DMS 273 (cell line): ENCODE measurements around the gene PGAP3.
A peak's percentile ranks its signal among the peaks of the same experiment; 100 is the strongest.

Experiments
- DNase-seq: peaks from one replicate; lab custom pipeline; 2025; ENCODE audit not compliant: unreplicated experiment; lab: John Stamatoyannopoulos, UW

The PGAP3 gene

DNA sequence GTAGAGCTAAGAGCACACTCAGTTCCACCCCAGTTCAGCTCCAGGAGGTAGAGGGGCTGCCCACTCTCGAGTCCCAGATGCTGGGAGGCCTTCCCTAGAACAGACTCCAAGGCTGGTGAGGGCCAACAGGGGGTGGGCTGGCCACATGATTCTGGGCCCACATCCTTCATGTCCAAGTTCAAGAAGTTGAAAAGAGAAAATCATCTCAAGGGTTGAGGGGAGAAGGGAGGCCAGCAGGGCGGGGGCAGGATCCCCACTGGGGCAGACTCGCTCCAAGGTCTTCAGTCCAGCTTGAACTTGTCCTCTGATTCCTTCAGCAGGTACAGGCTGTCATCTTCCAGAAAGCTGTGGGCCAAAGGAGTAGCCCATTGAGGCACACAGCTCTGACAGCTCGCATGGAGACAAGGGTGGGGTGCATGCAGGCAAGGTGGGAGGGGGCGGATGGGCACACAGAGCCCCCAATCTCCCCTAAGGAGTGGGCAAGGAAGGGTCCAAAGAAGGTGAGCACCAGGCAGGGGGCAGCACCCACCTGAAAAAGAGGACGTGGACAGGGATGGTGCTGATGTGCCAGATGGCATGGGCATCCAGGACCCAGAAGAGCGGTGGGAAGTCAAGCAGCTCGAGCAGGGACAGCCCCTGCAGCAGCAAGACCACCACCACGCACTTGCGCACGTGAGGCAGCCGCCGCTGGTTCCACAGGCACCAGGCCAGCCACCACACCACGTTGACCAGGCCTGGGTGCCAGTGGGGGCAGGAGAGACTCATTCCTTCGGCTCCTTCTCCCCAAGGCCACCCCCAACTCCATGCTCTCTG lies 15.1 kb downstream of the PGAP3 start:
- no peak for DNase-seq

DNA sequence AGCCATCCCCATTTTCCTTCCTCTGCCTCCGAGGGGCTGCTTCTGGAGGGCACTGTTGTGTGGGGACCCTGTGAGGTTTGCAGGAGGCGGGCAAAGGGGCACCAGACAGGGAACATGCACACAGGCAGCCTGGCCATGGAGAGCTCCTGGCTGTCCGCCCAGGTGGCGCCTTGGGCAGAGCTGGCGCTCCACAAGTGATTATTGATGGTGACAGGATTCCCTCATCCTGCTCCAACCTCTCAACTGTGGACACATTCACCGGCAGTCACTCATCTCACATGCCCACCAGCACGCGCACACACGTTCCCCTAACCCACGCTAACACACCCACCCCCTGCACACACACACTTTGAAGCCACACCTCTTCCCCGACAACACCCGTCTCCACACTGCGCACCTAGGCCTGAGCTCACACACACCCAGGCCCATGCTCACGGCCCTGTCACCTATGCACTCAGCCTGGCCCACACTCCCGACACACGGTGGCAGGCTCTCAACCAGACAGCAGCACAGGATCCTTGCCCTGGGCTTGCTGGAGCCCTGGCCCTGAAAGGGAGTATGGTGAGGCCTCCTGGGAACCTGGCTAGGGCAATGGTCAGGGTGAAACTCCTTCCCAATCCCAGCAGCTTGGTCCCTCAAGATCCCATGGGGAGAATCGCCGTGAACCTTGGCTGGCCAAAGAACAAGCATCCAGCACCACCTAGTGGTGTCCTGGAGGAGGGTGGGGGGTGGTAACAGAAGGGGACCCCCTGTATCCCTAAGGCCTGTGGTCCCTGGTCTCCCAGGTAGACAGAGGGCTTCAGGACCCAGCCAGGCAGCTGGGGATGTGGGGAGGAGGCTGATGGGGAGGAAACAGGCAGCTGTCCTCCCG lies 16.0 kb downstream of the PGAP3 start:
- DNase-seq, result peak; percentile 71

DNA sequence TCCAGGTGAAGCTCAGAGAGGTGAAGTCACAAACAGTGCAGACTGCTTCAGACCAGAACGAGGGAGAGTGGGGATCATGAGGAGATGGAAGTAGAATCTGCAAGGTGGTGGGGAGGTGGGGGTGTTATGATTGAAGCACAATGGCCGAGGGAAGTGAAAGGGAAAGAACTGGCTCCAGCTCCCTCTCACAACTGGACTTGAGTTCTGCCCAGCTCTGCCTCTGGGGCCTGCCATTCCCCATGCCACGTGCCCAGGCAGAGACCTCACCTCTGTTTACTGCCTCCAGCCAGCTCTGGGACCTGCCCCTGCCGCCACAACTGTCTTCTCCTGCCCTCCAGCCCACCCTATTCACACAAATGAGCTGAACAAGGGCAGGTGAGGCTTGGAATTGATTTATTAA lies 17.1 kb downstream of the PGAP3 start:
- DNase-seq, result no peak

DNA sequence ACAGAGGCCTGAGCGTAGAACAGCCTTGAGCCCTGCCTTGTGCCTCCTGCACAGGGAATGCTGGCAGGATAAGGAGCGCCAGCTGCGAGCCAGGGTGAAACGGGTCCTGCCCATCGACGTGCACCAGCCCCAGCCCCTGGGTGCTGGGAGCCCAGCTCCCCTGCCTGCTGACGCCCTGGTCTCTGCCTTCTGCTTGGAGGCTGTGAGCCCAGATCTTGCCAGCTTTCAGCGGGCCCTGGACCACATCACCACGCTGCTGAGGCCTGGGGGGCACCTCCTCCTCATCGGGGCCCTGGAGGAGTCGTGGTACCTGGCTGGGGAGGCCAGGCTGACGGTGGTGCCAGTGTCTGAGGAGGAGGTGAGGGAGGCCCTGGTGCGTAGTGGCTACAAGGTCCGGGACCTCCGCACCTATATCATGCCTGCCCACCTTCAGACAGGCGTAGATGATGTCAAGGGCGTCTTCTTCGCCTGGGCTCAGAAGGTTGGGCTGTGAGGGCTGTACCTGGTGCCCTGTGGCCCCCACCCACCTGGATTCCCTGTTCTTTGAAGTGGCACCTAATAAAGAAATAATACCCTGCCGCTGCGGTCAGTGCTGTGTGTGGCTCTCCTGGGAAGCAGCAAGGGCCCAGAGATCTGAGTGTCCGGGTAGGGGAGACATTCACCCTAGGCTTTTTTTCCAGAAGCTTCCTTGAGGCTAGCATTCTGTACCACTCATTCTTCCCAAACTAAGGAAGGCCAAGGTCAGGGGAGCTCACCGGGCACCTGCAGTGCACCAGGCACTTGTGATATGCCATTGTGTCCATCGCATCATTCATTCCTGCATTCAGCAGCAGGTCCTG lies 17.7 kb downstream of the PGAP3 start:
- no peak for DNase-seq

DNA sequence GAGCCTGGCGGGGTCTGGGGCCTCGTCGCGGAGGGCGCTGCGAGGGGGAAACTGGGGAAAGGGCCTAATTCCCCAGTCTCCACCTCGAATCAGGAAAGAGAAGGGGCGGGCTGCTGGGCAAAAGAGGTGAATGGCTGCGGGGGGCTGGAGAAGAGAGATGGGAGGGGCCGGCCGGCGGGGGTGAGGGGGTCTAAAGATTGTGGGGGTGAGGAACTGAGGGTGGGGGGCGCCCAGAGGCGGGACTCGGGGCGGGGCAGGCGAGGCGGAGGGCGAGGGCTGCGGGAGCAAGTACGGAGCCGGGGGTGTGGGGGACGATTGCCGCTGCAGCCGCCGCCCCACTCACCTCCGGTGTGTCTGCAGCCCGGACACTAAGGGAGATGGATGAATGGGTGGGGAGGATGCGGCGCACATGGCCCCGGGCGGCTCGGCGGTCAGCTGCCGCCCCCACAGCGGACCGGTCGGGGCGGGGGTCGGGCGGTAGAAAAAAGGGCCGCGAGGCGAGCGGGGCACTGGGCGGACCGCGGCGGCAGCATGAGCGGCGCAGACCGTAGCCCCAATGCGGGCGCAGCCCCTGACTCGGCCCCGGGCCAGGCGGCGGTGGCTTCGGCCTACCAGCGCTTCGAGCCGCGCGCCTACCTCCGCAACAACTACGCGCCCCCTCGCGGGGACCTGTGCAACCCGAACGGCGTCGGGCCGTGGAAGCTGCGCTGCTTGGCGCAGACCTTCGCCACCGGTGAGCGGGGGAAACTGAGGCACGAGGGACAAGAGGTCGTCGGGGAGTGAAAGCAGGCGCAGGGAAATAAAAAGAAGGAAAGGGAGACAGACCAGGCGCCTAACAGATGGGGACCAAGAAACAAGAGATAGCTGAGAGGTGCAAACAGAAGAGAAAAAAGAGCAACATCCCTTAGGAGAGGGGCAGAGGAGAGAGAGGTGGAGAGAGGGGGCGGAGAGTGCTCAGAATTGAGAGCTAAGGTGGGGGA lies 19.6 kb downstream of the PGAP3 start, which contains the start of gene PNMT:
Gene PNMT (plus strand): TSS at position 509 of the 980 bp plus-strand sequence. CDS start 23 bp downstream, at position 532.
- peak; percentile 91 for DNase-seq

DNA sequence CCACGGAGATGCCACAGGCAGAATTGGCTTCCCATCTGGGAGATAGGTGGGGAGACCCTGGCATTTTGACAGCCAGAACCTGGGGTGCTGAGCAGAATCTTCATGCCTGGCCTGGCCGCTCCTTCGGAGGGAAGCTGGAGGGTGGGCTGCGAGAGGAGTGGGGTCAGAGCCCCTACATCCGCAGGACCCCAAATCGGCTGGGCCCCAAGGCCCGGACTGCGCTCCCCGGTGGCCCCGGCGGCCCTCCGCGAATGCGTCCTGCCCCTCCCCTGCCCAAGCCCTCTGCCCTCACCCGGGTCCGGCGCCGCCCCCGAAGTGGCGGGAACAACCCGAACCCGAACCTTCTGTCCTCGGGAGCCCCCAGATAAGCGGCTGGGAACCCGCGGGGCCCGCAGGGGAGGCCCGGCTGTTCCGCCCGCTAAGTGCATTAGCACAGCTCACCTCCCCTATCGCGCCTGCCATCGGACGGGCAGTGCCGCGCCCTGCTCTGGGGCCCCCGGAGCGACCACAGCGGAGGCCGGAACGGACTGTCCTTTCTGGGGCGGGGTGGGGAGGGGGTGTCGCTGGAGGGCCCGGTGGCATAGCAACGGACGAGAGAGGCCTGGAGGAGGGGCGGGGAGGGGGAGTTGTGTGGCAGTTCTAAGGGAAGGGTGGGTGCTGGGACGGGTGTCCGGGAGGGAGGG lies 20.5 kb downstream of the PGAP3 start:
- peak; percentile 38 for DNase-seq

DNA sequence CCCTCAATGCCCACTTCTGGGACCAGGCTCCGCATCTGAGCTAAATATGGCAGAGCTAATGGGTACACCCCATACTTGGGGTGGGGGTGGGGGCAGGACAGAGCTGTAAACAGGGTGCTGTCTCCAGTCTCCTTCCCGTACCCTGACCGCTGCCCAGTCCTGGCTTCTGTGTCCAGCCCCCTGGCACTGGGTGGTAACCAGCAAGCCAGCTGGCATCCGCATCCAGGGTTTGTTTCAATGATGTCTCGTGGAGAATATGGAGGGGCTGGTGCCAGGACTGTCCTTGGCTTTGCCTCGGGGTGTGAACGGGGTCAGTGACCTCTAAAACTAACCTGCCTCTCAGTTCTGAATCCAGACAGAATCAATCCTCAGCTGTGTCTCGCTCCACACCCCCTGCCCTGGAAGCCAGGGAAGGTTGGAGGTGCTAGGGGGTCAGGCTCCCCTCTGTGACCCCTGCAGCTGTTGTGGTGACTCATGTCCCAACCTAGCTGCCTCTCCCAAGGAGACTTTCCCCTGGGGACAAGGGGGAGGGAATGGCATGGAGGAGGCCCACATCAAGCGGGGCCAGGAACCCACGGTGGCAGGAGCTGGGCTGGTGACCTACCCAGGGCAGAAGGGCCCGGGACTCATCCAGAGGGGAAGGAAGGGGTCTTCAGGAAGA lies 21.1 kb downstream of the PGAP3 start:
- DNase-seq, result peak; percentile 38

DNA sequence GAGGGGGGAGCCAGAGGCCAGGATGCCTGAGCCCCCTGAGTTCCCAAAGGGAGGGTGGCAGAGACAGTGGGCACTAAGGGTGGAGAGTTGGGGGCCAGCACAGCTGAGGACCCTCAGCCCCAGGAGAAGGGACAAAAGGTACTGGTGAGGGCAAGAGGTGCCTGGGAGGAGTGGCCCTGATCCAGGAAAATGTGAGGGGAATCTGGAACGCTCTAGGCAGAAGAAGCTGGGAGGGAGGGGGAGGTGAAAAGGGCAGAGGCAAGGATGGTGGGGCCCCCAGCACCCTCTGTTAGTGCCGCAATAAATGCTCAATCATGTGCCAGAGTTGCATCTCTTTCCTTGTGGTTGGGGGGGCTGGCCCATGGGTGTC lies 21.6 kb downstream of the PGAP3 start:
- peak; percentile 43 for DNase-seq

DNA sequence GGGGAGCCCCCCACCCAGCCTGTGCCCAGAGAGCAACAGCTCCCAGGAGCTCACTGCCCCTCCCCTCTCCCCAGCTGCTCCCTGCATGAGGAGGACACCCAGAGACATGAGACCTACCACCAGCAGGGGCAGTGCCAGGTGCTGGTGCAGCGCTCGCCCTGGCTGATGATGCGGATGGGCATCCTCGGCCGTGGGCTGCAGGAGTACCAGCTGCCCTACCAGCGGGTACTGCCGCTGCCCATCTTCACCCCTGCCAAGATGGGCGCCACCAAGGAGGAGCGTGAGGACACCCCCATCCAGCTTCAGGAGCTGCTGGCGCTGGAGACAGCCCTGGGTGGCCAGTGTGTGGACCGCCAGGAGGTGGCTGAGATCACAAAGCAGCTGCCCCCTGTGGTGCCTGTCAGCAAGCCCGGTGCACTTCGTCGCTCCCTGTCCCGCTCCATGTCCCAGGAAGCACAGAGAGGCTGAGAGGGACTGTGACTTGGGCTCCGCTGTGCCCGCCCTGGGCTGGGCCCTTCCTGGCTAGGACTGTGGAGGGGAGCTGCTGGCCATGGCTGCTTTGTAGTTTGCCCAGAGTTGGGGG lies 22.1 kb downstream of the PGAP3 start:
- peak; percentile 76 for DNase-seq

DNA sequence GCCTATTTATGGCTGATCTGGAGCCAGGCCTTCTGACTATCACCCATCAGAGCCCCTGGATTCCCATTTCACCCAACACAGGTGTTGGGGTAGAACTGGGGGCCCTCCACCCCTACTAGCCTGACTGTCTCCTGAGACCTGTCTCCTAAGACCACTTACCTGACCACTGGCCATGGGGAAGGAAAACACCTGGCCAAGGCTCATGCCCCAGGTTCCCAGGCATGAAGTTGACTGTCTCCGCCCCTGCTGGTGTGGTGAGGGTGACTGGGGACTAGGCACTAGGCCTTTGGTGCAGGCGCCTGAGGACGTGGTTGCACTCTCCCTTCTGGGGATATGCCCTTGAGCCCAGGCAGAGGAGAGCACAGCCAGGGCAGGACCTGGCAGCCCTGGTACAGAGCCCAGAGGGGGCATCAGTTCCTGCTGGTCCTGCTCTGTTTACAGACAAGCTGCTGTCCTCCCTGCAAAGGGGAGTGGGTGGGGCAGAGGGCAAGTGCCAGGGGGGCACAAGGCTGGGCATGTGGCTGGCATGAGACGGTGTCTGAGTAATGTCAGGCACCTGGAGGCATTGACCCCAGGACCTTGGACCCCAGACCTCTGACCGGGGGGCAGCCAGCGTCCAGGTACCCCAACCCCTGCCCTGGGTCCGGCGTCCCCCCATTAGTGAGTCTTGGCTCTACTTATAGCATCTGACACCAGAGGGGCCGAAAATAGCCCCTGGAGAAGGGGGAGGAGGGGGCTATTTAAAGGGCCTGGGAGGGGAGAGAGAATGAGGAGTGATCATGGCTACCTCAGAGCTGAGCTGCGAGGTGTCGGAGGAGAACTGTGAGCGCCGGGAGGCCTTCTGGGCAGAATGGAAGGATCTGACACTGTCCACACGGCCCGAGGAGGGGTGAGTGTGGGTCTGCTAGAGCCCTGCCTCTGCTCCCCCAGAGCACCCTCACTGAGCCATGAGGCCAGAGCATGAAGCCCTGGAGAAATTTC lies 23.0 kb downstream of the PGAP3 start, which contains the start of gene TCAP:
Gene TCAP (plus strand): TSS at position 769 of the 981 bp plus-strand sequence. CDS start 11 bp downstream, at position 780.
- DNase-seq, result no peak

DNA sequence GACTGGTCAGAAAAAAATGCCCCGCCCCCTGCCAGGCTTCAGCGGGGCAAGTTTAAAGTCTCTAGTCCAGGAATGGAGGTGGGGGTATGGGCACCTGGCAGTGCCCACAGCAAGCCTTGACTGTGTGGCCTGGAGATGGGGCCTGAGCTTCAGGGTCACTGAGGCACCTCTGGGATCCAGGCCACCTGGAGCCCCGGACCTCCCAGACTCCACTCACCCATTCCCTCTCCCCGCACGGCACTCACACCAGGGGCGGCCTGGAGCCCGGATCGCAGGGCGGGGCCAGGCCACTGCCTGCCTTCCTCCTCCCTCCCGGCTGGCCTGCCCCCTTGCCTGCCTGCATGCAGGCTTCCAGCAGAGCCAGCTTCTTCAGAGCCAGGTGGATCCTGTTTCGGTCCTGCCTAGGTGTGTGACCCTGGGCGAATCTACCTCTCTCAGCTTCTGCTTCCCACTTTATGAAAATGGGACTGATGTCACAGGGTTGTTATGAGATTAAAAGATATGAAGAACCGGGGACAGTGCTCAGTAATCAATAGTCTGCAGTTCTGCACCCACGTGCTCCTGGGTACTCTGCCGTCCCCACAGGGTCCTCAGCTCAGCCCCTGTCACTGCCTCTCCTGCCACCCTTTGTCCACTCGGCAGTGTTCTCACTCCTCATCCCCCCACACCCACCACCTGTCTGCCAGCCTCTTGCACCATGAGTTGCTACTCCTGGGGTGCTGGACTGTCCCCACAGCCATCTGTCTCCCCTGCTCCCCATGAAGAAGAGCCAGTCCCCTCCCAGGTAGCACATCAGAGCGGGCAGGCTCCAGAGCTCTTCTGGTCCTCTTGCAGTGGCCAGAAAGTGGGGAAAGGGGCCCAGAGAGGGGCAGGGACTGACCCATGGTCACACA lies 23.9 kb downstream of the PGAP3 start:
- peak; percentile 60 for DNase-seq

DNA sequence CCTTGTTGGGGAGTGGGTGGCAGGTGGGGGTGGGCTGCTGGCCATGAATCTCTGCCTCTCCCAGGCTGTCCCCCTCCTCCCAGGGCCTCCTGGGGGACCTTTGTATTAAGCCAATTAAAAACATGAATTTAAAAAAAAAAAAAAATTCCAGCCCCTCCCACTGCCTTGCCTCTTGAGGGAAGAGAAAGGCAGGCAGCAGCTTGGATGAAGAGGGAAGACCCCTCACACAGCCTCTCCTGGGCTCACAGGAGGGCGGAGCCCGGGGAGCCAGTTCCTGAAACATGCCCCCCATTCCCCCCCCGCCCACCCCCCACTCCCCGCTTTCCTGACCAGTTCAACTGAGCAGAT lies 24.5 kb downstream of the PGAP3 start:
- peak; percentile 38 for DNase-seq

DNA sequence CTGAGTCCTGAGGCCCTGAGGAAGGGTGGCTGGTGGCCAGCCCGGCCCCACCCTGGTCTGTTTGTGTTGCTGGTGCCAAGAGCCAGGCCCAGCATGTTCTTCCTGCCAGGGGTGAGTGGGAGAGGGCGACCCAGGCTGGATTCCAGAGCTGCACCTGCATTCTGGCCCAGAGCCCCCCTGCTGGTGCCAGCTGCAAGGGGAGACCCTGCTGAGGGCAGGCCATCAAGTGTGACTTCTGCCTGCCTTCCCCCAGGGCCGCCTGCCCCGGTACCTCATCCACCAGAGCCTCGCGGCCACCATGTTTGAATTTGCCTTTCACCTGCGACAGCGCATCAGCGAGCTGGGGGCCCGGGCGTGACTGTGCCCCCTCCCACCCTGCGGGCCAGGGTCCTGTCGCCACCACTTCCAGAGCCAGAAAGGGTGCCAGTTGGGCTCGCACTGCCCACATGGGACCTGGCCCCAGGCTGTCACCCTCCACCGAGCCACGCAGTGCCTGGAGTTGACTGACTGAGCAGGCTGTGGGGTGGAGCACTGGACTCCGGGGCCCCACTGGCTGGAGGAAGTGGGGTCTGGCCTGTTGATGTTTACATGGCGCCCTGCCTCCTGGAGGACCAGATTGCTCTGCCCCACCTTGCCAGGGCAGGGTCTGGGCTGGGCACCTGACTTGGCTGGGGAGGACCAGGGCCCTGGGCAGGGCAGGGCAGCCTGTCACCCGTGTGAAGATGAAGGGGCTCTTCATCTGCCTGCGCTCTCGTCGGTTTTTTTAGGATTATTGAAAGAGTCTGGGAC lies 25.1 kb downstream of the PGAP3 start:
- DNase-seq, result peak; percentile 34

DNA sequence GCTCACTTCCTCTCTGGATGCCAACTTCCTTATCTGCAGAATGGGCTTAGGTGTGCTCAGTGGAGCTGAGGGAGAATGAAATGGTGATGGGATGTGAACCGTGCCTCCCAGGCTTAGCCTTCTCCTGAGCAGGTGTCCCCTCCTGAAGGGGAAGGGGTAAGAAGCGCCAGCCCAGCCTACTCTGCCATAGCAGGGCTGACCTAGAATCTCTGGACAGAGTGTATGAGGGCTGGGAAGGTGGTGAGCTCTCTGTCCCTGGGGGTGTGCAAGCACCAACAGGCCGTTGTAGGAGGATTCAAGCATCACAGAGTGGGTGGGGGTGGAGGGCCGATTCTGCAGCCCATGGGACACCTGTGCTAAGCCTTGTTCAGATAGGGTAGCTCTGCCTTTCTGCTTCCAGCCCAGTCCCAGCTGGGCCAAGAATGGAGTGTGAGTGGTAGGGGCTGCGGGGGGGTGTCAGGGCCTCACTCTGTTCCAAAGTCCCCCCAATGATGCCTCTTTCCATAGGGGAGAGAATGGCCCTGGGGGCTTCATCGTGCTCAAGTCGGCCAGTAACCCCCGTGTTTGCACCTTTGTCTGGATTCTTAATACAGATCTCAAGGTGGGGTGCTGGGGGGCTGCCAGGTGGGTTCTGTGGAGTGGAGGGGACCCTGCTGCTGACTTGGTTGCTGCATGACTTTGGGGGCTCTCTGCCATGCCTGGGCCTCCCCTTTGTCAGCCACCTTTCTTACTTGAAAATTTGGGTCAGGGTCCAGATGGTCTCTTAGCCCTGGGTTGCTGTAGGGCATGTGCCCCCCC lies 25.9 kb downstream of the PGAP3 start:
- DNase-seq, result no peak
